Measurements from ENCODE around the gene CDC27.

CDC27 gene

GRCh38 chr17:47209499-47209898 is 20.4 kb upstream of the CDC27 start (continued):
- TF ChIP-seq PATZ1 (CRISPR knock-in tag; IDR thresholded peaks at IDR 0.05; ENCODE audit: borderline replicate concordance), result no peak

GRCh38 chr17:47208744-47209488 is 19.8 kb upstream of the CDC27 start, which contains the start of gene MYL4:
Gene MYL4 (plus strand): TSS chr17:47209348. CDS start chr17:47209423, 75 bp downstream.
- no peak for ATAC-seq
- no peak for TF ChIP-seq ZNF8 (CRISPR knock-in tag; IDR thresholded peaks at IDR 0.05)
- TF ChIP-seq PATZ1 (CRISPR knock-in tag; IDR thresholded peaks at IDR 0.05; ENCODE audit: borderline replicate concordance), result no peak
- TF ChIP-seq ZFP3 (CRISPR knock-in tag; IDR thresholded peaks at IDR 0.05), result no peak
- TF ChIP-seq ZFP30 (CRISPR knock-in tag; IDR thresholded peaks at IDR 0.05), result no peak
- TF ChIP-seq GLIS3 (CRISPR knock-in tag; IDR thresholded peaks at IDR 0.05), result no peak
- TF ChIP-seq CSDC2 (CRISPR knock-in tag; IDR thresholded peaks at IDR 0.05), result no peak
- no peak for TF ChIP-seq ARNTL (CRISPR knock-in tag; IDR thresholded peaks at IDR 0.05; ENCODE audit: borderline replicate concordance, low read depth)
- TF ChIP-seq, protein P1, sequence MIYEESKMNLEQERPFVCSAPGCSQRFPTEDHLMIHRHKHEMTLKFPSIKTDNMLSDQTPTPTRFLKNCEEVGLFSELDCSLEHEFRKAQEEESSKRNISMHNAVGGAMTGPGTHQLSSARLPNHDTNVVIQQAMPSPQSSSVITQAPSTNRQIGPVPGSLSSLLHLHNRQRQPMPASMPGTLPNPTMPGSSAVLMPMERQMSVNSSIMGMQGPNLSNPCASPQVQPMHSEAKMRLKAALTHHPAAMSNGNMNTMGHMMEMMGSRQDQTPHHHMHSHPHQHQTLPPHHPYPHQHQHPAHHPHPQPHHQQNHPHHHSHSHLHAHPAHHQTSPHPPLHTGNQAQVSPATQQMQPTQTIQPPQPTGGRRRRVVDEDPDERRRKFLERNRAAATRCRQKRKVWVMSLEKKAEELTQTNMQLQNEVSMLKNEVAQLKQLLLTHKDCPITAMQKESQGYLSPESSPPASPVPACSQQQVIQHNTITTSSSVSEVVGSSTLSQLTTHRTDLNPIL (CRISPR knock-in tag; IDR thresholded peaks at IDR 0.05; ENCODE audit: low read depth), result no peak
- TF ChIP-seq TCF4 (CRISPR knock-in tag; IDR thresholded peaks at IDR 0.05; ENCODE audit: borderline replicate concordance), result no peak
- no peak for TF ChIP-seq ISL1 (CRISPR knock-in tag; IDR thresholded peaks at IDR 0.05)
- TF ChIP-seq OSR1 (CRISPR knock-in tag; IDR thresholded peaks at IDR 0.05), result no peak
- TF ChIP-seq ZNF565 (CRISPR knock-in tag; conservative IDR thresholded peaks at IDR 0.05; ENCODE audit: low read depth), result no peak

- TF ChIP-seq POU6F1 (CRISPR knock-in tag; IDR thresholded peaks at IDR 0.05; ENCODE audit: borderline replicate concordance, low read depth) (no peak), SNAI2 (CRISPR knock-in tag; IDR thresholded peaks at IDR 0.05) (no peak), RARB (CRISPR knock-in tag; IDR thresholded peaks at IDR 0.05) (no peak), ZNF565 (CRISPR knock-in tag; conservative IDR thresholded peaks at IDR 0.05; ENCODE audit: low read depth) (no peak)
- no peak for ATAC-seq
Observed at GRCh38 chr17:47207143-47208067, 18.3 kb upstream of the CDC27 start.

GRCh38 chr17:47205419-47205963 is 16.4 kb upstream of the CDC27 start:
- peak; percentile 17; the same call in 2 of the 3 replicates for ATAC-seq
- TF ChIP-seq ZFP3 (CRISPR knock-in tag; IDR thresholded peaks at IDR 0.05) (no peak), ZNF70 (CRISPR knock-in tag; IDR thresholded peaks at IDR 0.05) (no peak), ISL1 (CRISPR knock-in tag; IDR thresholded peaks at IDR 0.05) (no peak), ESRRG (CRISPR knock-in tag; IDR thresholded peaks at IDR 0.05) (no peak), BACH2 (CRISPR knock-in tag; IDR thresholded peaks at IDR 0.05; ENCODE audit: borderline replicate concordance) (no peak), OSR1 (CRISPR knock-in tag; IDR thresholded peaks at IDR 0.05) (no peak), SNAI2 (CRISPR knock-in tag; IDR thresholded peaks at IDR 0.05) (no peak), ARNTL (CRISPR knock-in tag; IDR thresholded peaks at IDR 0.05; ENCODE audit: borderline replicate concordance, low read depth) (no peak), ZNF8 (CRISPR knock-in tag; IDR thresholded peaks at IDR 0.05) (no peak), GLIS3 (CRISPR knock-in tag; IDR thresholded peaks at IDR 0.05) (no peak), PPARA (CRISPR knock-in tag; IDR thresholded peaks at IDR 0.05; ENCODE audit: borderline replicate concordance) (no peak), PATZ1 (CRISPR knock-in tag; IDR thresholded peaks at IDR 0.05; ENCODE audit: borderline replicate concordance) (no peak), TCF4 (CRISPR knock-in tag; IDR thresholded peaks at IDR 0.05; ENCODE audit: borderline replicate concordance) (no peak), ZFP30 (CRISPR knock-in tag; IDR thresholded peaks at IDR 0.05) (no peak), RARB (CRISPR knock-in tag; IDR thresholded peaks at IDR 0.05) (no peak)
- TF ChIP-seq, protein P2, sequence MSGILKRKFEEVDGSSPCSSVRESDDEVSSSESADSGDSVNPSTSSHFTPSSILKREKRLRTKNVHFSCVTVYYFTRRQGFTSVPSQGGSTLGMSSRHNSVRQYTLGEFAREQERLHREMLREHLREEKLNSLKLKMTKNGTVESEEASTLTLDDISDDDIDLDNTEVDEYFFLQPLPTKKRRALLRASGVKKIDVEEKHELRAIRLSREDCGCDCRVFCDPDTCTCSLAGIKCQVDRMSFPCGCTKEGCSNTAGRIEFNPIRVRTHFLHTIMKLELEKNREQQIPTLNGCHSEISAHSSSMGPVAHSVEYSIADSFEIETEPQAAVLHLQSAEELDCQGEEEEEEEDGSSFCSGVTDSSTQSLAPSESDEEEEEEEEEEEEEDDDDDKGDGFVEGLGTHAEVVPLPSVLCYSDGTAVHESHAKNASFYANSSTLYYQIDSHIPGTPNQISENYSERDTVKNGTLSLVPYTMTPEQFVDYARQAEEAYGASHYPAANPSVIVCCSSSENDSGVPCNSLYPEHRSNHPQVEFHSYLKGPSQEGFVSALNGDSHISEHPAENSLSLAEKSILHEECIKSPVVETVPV (CRISPR knock-in tag; IDR thresholded peaks at IDR 0.05), result no peak
